ENCODE data around the gene ATP6V1C2.

DNA sequence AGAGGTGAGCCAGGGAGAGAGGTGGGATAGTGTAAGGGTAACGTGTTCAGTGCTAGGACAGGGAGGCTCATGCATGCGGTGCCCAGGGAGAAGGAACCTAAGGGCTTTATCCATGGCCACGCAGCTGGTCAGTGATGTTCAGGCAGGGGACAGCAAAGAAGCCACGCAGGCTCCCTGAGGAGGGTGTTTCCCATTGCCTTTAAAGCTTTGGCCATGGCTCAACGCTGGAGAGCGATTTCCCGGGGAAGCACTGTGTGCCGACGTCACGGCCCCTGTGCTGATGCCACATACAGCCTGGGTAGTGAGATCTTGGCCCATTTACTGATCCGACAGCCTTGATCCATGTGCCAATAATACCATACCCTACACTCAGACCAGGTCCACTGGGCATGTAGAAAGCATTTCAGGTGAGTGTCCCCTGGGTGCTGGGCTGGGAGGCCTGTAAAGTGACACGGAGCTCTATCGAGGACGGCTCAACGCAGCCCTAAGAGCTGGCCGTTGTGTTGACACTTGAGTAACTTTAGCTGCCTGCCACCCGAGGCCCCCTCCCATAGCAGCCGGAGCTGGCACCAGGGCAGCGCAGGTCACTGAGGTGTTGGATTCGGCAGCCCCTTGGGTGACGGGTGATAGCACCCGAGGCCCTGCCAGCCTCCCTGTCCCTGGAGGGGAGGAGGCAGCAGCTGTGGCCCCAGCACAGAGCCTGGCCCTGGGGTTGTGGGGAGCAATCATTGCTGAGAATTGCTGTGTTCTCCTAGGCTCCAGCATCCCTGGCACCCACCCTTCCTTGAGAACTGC lies 49.7 kb downstream of the ATP6V1C2 start:
- no peak for TF ChIP-seq POLR2A (IDR thresholded peaks at IDR 0.05; ENCODE audit: low read length)
- no peak for TF ChIP-seq GATA1 (IDR thresholded peaks at IDR 0.05; ENCODE audit: low read depth, low read length)
